GM21528 (cell line): ENCODE results near the gene PTPRQ.

Experiments used
- ATAC-seq: cut with Tn5 transposase; IDR thresholded peaks from one replicate; pipeline ENCODE4 v1.9.1; 2021; ENCODE audit warnings: mild to moderate bottlenecking, moderate library complexity; ENCODE audit not compliant: unreplicated experiment, low FRiP score

PTPRQ gene

DNA sequence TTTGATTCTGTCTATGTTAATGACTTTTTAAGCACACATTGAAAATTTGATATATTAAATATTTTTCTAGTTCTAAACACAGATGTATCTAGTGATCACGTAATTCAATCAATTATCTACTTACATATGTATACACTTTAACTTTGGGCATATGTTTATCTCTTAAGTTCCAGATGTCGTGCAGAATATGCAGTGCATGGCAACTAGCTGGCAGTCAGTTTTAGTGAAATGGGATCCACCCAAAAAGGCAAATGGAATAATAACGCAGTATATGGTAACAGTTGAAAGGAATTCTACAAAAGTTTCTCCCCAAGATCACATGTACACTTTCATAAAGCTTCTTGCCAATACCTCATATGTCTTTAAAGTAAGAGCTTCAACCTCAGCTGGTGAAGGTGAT, 105.3 kb downstream of the PTPRQ start:
- no peak for ATAC-seq

DNA sequence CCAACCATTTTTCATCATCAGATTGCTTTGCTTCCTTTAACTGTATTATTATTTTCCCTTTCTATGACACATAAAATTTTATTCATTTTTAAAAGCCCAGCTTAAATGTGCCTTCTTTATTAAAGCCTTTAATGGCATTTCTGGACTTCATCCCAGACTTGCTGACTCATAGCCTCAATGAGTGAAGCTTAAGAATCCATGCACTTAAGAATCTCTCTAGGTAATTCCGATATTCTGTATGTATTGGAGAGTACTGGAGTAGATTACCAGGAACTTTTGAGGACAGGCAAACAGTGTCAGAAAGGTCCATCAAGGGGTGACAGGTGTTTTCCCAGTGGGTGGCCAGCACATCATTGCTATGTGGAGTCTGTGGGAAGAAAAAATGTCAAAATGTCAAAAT, 107.9 kb downstream of the PTPRQ start:
- no peak for ATAC-seq

DNA sequence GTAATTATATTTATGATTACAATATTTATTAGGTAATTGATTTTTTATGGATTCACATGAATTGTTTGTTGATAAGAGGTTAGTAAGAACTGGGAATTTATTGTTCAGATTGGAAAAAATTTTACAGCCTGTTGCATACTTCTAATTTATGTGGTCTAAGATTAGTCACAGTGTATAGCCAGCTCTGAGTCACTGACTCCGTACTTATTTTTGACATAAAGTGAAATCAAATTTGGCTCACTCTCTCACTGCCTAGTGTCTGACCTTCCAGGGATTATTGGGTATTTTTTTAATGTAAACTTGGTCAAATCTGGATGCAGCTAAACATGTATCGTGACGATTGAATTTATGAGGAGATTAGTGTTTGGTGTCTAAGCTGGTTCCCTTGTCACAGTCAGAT, 109.3 kb downstream of the PTPRQ start:
- ATAC-seq = no peak

- no peak for ATAC-seq
Observed at GRCh38 chr12:80556566-80556965, 112.5 kb downstream of the PTPRQ start.

DNA sequence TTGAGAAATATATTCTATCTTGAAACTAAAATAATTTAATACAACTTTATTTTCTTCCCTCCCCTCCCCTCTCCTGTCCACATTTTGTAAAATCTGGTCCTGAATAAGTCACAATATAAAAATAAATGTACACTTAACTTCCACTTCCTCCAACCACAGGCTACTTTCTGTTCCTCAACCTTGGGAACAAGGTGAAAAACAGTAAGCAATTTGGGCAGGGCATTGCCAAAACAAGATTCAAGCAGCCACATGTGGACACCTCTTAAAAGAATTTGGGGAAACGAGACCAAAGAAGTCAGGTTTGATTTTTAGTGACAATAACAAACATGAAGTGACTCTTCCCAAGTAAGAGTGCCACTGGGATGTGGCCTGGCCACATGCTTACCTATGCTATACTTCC, 115.7 kb downstream of the PTPRQ start:
- no peak for ATAC-seq

DNA sequence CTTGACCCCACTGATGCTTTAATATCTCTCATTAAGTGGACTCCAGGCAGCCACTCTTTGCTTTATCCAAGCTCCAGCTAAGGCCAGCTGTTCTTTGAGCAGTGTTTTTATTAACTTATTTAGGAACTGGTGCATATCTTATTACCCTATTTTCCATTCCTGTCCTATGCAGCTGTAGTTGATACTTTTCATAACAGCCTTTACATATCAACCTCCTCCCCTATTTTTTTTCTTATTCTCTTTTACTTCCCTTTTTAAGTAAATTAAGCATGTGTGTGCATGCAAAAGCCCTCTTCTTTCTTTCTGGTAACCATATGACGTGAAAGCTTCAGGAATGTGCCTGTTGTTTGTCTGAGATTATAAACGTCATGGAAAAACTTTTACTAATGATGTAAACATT, 121.2 kb downstream of the PTPRQ start:
- no peak for ATAC-seq

DNA sequence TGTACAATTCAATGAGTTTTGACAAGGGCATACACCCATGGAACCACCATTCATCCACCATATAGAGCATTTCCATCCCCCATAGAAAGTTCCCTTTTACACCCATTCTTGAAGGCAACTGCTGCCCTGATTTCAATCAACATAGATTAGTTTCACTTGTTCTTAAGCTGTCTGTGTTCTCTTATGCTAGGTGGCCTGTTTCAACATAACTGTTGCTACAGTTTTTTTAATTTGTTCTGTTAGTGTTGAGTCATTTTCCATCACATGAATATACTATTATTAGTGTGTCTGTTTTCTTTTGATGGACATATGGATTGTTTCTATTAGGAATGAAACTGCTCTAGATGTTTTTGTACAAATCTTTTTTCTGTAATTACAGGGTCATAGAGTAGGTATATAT, 123.4 kb downstream of the PTPRQ start:
- no peak for ATAC-seq

DNA sequence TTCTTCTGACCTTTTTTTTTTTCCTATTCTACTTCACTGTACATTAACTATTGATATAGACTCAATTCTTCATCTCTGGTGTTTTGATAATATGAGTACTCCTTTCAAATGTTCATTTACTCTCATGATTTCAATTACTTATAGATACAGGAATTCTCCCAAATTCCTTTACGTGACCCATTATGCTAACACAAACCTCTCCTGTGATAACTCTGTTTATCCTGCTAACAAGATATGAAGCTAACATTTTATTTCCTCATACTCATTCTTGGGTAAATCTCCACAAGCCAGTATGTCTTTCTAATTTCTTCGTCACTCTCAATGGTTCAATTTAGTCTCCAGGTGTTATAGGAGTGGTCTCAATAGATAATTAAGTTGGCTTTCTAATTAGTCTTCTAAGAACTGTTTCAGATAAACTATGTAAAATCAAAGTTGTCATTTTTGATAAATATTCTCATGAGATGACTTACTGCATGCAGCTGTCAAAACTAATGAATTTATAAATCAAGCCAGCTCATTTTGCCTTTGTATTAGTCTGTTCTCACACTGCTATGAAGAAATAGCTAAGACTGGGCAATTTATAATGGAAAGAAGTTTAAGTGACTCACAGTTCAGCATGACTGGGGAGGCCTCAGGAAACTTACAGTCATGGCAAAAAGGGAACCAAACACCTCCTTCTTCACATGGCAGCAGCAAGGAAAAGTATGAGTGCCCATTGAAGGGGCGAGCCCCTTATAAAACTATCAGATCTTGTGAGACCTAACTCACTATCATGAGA, 132.8 kb downstream of the PTPRQ start:
- no peak for ATAC-seq

- ATAC-seq = no peak
Observed at GRCh38 chr12:80580254-80580653, 136.2 kb downstream of the PTPRQ start.

- no peak for ATAC-seq
Observed at GRCh38 chr12:80581783-80582182, 137.7 kb downstream of the PTPRQ start.

DNA sequence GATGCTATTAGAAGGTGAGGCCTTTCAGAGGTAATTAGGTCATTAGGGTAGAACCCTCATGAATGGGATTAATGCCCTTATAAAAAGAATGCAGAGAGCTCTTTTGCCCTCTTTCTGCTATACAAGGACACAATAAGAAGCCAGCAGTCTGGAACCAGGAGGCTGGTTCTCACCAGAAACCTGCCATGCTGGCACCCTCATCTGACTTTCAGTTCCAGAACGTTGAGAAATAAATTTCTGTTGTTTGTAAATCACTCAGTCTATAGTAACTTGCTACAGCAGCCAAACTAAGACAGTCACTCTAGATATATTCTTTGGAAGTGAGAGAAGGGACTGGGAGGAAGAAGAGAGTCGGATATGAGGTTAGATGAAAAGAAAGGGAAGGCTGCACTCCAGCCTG, 138.4 kb downstream of the PTPRQ start:
- ATAC-seq = no peak

DNA sequence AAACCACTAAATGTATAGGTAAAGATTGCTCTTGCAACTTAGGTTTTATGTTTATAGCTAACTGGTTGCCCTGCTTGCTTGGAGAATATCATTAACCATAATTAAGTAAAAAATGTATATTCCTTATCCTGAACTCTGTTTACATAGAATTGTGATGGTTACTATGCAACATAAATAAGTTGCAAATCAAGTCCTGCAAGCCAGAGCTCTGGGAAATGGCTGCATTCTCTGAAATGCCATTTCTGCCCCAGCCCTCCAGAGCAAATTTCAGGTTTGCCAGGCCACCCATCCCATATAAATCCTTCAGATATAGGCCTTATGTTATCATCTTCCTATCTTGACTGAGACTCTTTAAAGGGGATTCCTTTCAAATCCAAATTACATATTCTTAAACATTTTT, 145.0 kb downstream of the PTPRQ start:
- ATAC-seq = no peak

DNA sequence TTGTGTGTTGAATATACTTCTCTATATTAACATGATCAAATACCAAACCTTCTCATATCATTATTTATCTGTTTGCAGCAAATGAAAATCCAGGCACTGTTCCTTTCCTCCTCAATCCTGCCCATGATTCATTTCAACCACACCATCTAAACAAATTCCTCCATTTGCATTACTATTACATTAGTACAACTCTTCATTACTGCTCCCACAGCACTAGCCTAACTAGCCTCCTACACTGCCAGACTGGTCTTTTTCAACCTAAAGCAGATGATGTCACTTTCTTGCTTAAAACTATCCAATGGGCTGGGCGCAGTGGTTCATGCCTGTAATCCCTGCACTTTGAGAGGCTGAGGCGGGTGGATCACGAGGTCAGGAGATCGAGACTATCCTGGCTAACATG, 146.1 kb downstream of the PTPRQ start:
- ATAC-seq = no peak

GRCh38 chr12:80593766-80594165, 149.7 kb downstream of the PTPRQ start:
- ATAC-seq = no peak

DNA sequence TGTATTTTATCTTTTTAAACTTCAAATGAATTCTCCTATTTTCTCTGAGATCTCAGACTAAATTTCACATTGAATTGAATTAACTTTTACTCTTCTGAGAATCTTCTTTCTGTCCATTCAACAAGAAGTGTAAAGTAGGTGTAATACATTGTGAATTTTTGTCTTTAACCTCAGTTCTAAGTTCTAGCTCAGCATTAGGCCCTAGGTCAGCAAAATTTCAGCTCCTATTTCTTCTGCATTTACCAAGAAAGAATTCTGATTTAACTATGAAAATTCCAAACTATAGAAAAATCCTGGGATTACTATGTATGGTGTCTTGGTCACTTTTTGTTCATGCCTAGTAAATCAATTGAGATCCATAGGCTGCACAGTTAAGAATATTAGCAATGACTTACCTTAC, 152.5 kb downstream of the PTPRQ start:
- ATAC-seq = no peak

GRCh38 chr12:80598004-80598606, 154.1 kb downstream of the PTPRQ start:
- ATAC-seq = no peak

- ATAC-seq = no peak
Observed at GRCh38 chr12:80602455-80602854, 158.4 kb downstream of the PTPRQ start.

DNA sequence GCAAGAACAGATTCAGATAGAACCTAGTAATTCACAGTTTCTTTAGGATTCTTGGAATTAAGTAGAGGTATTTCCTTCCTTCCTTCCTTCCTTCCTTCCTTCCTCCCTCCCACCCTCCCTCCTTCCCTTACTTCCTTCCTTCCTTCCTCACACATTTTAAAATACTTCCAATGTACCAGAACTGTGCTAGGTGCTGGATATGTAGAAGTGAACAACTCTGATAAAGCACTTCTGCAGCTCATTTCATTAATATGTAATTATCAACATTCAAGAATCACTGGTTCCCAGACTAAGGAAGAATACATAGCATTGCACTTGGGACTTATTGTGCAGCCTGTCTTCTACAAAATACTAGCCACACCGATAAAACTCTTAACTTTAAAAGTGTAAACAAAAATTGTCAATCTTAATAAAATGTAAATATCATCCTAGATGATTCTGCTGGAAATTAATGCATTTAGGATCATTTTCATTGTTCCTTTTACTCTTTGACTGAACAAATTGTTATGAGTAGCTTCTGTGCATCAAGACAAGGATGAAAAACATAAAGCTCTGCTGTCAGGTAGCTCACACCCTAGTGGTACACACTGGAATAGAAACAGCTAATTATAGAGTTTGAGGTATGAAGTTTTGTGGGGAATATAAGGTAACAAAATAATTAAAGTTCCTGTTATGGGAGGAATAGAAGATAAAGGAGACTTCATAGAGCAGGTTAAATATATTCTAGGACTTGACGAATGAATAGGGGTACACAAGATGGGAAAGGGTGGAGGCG, 163.5 kb downstream of the PTPRQ start:
- no peak for ATAC-seq

DNA sequence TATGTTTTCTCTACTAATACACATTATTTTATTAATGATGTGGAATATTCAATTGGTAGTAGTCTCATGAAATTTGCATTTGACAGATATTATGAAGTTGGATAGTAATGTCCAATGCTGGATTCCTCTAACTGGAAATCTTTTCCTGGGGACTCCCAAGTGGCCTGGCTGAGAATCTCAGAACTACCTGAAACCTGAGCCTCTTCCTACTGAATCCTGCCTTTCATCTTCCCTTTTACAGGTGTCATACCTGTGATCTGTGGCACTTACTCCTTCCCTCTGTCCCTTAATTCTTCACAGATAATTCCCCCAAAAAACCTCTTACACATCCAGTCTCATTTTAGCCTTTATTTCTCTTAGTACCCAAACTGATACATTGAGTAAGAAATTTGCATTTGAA, 173.7 kb downstream of the PTPRQ start:
- ATAC-seq = no peak

GRCh38 chr12:80620281-80620680, 176.2 kb downstream of the PTPRQ start:
- no peak for ATAC-seq

DNA sequence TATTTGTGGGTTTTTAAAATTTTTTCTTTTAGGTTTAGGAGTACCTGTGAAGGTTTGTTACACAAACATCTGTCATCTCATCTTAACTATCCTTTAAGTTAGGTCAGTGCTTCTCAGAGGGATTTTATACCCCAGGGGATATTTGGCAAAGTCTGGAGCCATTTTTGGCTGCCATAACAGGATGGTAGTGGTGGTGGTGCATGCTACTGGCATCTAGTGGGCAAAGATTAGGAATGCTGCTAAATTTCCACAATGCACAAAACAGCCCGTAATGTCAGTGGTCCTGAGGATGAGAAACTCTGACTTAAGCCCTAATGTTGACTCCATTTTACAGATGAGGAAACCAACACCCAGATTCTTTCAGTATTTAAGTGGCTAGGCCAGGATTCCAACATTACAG, 178.2 kb downstream of the PTPRQ start:
- no peak for ATAC-seq

GRCh38 chr12:80625051-80625450, 181.0 kb downstream of the PTPRQ start:
- no peak for ATAC-seq
